ENCODE data around the gene KRT6A.

DNA sequence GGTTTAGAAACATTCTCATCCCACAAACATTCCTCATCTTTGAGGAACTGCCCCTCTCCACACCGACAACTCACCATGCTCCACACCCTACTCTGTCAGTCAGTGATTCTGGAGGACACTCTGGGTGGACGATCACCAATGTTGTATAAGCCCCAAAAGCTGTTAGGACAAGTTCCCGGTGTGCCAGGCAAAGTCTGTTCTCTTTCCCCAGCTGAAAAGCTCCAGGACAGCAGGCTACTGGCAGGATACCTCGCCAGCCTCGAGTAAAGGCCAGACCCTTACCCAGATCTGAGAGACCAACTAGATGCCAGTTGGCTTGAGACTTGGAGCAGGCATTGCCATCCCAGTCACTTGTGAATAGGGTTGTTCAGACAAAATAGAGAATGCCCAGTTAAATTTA is 15.2 kb upstream of the KRT6A start:
- TF ChIP-seq CTCF (IDR thresholded peaks at IDR 0.05) (no peak), POLR2A (IDR thresholded peaks at IDR 0.05) (no peak)
